CD8-positive, alpha-beta memory T cell (primary cell): Measurements from ENCODE around the gene OTUD6A. TPM values are rescaled to one million over a fixed set of nuclear protein-coding genes. Genes with fewer than 3 reads are reported as not detected.

Experiments used
- CTCF ChIA-PET: fragments of 350-600 bp; sonication (Branson Sonifier 250); formaldehyde crosslinking; loops from one replicate; lab custom pipeline; 2021; ENCODE audit warnings: antibody characterized with exemption; lab: Charles Lee
- POLR2A ChIA-PET: fragments of 350-600 bp; sonication (Branson Sonifier 250); formaldehyde crosslinking; loops from one replicate; lab custom pipeline; 2021; ENCODE audit warnings: antibody characterized with exemption; lab: Charles Lee
- DNase-seq, 5 donors: peaks; one replicate each; pipeline versions ENCODE4 v3.0.0 to v3.0.0-alpha.2; 2020 to 2022; ENCODE audit warnings: mixed read lengths in 1 of 5
- H3K27ac ChIP-seq: one replicate; pipeline ENCODE4 v1.7.0; 2013; ENCODE audit warnings: low read depth, mild to moderate bottlenecking, low read length, moderate library complexity
- H3K27me3 ChIP-seq: 2 replicates; pipeline ENCODE4 v1.7.0; 2013; ENCODE audit warnings: low read length, mild to moderate bottlenecking; ENCODE audit not compliant: insufficient read depth, poor library complexity, severe bottlenecking
- H3K36me3 ChIP-seq: 2 replicates; pipeline ENCODE4 v1.7.0; 2013; ENCODE audit warnings: mild to moderate bottlenecking, low read length, moderate library complexity; ENCODE audit not compliant: insufficient read depth
- H3K4me1 ChIP-seq: 2 replicates; pipeline ENCODE4 v1.7.0; 2013; ENCODE audit warnings: mild to moderate bottlenecking, low read length, moderate library complexity; ENCODE audit not compliant: insufficient read depth
- H3K4me3 ChIP-seq: 2 replicates; pipeline ENCODE4 v1.7.0; 2013; ENCODE audit warnings: mild to moderate bottlenecking, low read length
- H3K9me3 ChIP-seq: 2 replicates; pipeline ENCODE4 v1.7.0; 2013; ENCODE audit warnings: mild to moderate bottlenecking, low read length
- H3K27ac Mint-ChIP-seq, 8 donors: one replicate each; pipeline ENCODE4 v1.8.0; 2020 to 2021; ENCODE audit warnings: mixed read lengths in 8 of 8, mild to moderate bottlenecking in 6 of 8, inconsistent platforms in 3 of 8, moderate library complexity in 3 of 8
- H3K27me3 Mint-ChIP-seq, 2 donors: one replicate each; pipeline ENCODE4 v1.8.0; 2020 to 2021; ENCODE audit warnings: mixed read lengths in 2 of 2, mild to moderate bottlenecking in 1 of 2, moderate library complexity in 1 of 2
- H3K36me3 Mint-ChIP-seq, 3 donors: one replicate each; pipeline ENCODE4 v1.8.0; 2020 to 2021; ENCODE audit warnings: mixed read lengths in 3 of 3, inconsistent platforms in 1 of 3, mild to moderate bottlenecking in 1 of 3
- H3K4me1 Mint-ChIP-seq, 3 donors: one replicate each; pipeline ENCODE4 v1.8.0; 2020 to 2021; ENCODE audit warnings: mixed read lengths in 3 of 3, inconsistent platforms in 1 of 3, mild to moderate bottlenecking in 1 of 3
- H3K4me3 Mint-ChIP-seq, 7 donors: one replicate each; pipeline ENCODE4 v1.8.0; 2020 to 2021; ENCODE audit warnings: mixed read lengths in 7 of 7, mild to moderate bottlenecking in 6 of 7, moderate library complexity in 4 of 7, inconsistent platforms in 2 of 7
- H3K9me3 Mint-ChIP-seq, 5 donors: one replicate each; pipeline ENCODE4 v1.8.0; 2020 to 2022; ENCODE audit warnings: mixed read lengths in 5 of 5, mild to moderate bottlenecking in 3 of 5, moderate library complexity in 2 of 5, inconsistent platforms in 1 of 5
- polyA plus RNA-seq: library from polyadenylated mRNA; unstranded; fragments of 300-500 nt; fragmentation: Illumina TruSeq; gene quantifications from one replicate; pipeline ENCODE4 v1.2.3, GENCODE V29; 2021
- total RNA-seq, 2 experiments: library from RNA; stranded (reverse); gene quantifications; one replicate each; pipeline ENCODE4 v1.2.3, GENCODE V29; 2021

The OTUD6A gene
- total and polyA plus RNA-seq, 3 experiments from 2014 or later: not detected

GRCh38 chrX:70029863-70030262 is 32.4 kb upstream of the OTUD6A start:
- Mint-ChIP-seq H3K36me3 (no peaks in the 10 kb centered on the region), H3K27me3 (peaks cover 3 to 16% of the 10 kb centered on the region in 2 donors), H3K4me1 (peaks cover 18 to 34% (median 23%) of the 10 kb centered on the region in 3 donors), H3K9me3 (no peaks in the 10 kb centered on the region), H3K4me3 (no peak overlapping the region), H3K27ac (no peak overlapping the region)
- no peaks in the 10 kb centered on the region for H3K9me3 ChIP-seq
- CTCF ChIA-PET: interaction anchor here (1.1 kb wide), 1 partner anchor 402 kb away, joined by 3 read pairs; no protein-coding TSS in a partner anchor
- peaks cover 20% of the 10 kb centered on the region for H3K4me1 ChIP-seq
- H3K36me3 ChIP-seq: no peaks in the 10 kb centered on the region
- no peaks in the 10 kb centered on the region for H3K27me3 ChIP-seq
- H3K4me3 ChIP-seq: no peak overlapping the region
- no peak overlapping the region for H3K27ac ChIP-seq
- DNase-seq: no peak
- POLR2A ChIA-PET: no interaction called here

DNA sequence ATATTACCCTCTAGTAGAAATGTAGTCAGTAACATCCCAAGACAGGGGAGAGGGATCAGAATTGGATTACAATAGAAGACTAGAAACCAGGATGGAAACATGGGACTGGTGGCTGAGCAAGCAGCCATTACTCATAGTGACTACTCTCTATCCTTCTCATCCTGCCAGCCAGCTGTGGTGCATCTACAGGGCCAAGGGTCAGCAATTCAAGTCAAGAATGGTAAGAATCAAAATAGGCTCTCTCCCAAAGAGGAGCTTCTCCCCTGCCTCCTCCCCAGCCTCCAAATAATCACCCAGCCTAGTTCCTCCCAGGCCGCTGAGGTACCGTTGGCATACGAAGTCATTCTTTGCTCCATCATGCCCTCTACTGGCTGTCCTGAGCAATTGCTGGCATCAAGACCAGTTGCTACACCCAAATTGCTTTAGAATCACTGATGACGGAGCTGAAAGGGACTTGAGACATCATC is 31.9 kb upstream of the OTUD6A start:
- Mint-ChIP-seq H3K27me3 (peaks cover 3 to 17% of the 10 kb centered on the region in 2 donors), H3K27ac (peak overlapping the region in 2 of 8 donors; percentile 4 to 21), H3K4me1 (peaks cover 18 to 29% (median 23%) of the 10 kb centered on the region in 3 donors), H3K4me3 (peak overlapping the region in 1 of 7 donors; percentile 19), H3K9me3 (no peaks in the 10 kb centered on the region), H3K36me3 (no peaks in the 10 kb centered on the region)
- Histone ChIP-seq H3K4me3 (no peak overlapping the region), H3K27ac (no peak overlapping the region), H3K36me3 (no peaks in the 10 kb centered on the region), H3K4me1 (peaks cover 20% of the 10 kb centered on the region), H3K9me3 (no peaks in the 10 kb centered on the region), H3K27me3 (no peaks in the 10 kb centered on the region)
- POLR2A ChIA-PET: no interaction called here
- CTCF ChIA-PET: interaction anchor here (0.7 to 1.1 kb wide), 2 partner anchors 403 to 413 kb away, joined by 3 read pairs; no protein-coding TSS in a partner anchor
- DNase-seq: peak in 4 of 5 donors; percentile 3 to 33 (median 15)

DNA sequence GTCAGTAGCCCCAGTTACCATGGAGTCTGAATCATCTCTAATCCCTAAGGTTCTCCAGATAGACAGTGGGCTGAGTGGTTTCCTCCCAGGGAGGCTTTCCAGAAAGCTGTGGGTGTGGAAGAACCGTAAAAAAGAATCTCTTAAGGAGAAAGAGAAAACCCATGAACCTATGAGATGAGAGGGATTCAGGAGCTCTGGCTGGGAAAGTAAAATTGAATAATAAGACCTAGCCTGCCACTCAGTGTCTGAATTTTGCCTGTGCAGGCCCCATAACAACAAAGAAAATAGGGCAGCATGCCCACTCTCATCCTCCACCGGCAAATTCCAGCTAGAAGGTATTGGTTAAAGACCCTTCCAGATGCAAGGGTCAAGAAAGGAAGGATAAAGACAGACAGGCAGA is 29.5 kb upstream of the OTUD6A start:
- no peaks in the 10 kb centered on the region for H3K27me3 ChIP-seq
- ChIA-PET CTCF (no interaction called here), POLR2A (no interaction called here)
- H3K27me3 Mint-ChIP-seq: peaks cover 3 to 11% of the 10 kb centered on the region in 2 donors
- H3K4me3 Mint-ChIP-seq: no peak overlapping the region
- H3K9me3 Mint-ChIP-seq: no peaks in the 10 kb centered on the region
- no peak overlapping the region for H3K4me3 ChIP-seq
- H3K27ac ChIP-seq: no peak overlapping the region
- H3K36me3 ChIP-seq: no peaks in the 10 kb centered on the region
- no peak overlapping the region for H3K27ac Mint-ChIP-seq
- H3K9me3 ChIP-seq: no peaks in the 10 kb centered on the region
- peaks cover 11% of the 10 kb centered on the region for H3K4me1 ChIP-seq
- DNase-seq: no peak
- no peaks in the 10 kb centered on the region for H3K36me3 Mint-ChIP-seq
- peaks cover 2 to 13% (median 6%) of the 10 kb centered on the region in 3 donors for H3K4me1 Mint-ChIP-seq

- Mint-ChIP-seq H3K4me1 (peaks cover 2 to 13% (median 6%) of the 10 kb centered on the region in 3 donors), H3K27me3 (peaks cover 3 to 11% of the 10 kb centered on the region in 2 donors), H3K36me3 (no peaks in the 10 kb centered on the region), H3K9me3 (no peaks in the 10 kb centered on the region), H3K4me3 (peak overlapping the region in 1 of 7 donors; percentile 57), H3K27ac (peak overlapping the region in 1 of 8 donors; percentile 12)
- DNase-seq: no peak
- no peak overlapping the region for H3K4me3 ChIP-seq
- peaks cover 11% of the 10 kb centered on the region for H3K4me1 ChIP-seq
- H3K9me3 ChIP-seq: no peaks in the 10 kb centered on the region
- no peak overlapping the region for H3K27ac ChIP-seq
- no peaks in the 10 kb centered on the region for H3K27me3 ChIP-seq
- ChIA-PET CTCF (no interaction called here), POLR2A (no interaction called here)
- H3K36me3 ChIP-seq: no peaks in the 10 kb centered on the region
These were observed 28.8 kb upstream of the OTUD6A start for GRCh38 chrX:70033348-70034051.

DNA sequence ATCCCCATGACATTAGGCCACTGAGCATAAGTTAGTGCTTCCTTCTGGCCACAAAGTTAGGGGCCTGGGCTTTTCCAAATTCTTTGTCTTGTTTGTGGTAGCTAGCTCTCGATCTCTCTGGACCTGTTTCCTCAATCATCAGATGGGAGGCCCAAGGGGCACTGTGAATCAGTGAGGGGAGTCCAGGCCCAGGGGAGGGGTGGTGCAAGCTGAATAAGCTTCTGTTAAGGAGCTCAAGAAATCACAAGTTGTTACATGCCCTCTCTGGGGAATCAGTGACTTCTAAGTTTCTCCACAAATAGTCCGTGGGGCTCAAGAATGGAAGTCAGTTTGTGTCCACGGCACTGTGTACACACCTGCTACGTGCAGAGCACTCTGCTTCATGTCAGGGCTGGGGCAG is 27.6 kb upstream of the OTUD6A start:
- no peaks in the 10 kb centered on the region for H3K36me3 Mint-ChIP-seq

DNA sequence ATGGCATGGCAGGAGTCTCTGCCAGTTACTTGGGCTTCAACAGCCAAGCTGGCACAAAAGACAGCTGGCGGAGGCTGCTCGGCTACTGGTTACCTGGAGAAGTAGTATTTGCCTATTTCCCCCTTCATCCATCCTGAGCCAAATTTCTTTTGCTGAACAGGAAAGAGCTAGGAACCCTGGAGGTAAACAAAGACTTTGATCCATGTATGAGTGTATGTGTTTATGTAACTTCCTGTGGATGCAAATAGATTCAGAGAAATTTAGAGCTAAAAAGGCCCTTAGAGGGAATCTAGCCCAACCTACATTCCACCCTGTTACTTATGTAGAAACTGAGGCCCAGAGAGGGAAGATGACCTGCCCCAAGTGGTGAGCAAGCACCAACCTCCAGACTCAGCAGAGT is 23.7 kb upstream of the OTUD6A start:
- H3K4me3 ChIP-seq: no peak overlapping the region
- no peaks in the 10 kb centered on the region for H3K27me3 ChIP-seq
- Mint-ChIP-seq H3K4me1 (no peaks in the 10 kb centered on the region), H3K27me3 (peaks cover 0 to 6% of the 10 kb centered on the region in 2 donors), H3K4me3 (no peak overlapping the region), H3K9me3 (no peaks in the 10 kb centered on the region), H3K36me3 (no peaks in the 10 kb centered on the region), H3K27ac (no peak overlapping the region)
- CTCF ChIA-PET: no interaction called here
- POLR2A ChIA-PET: no interaction called here
- DNase-seq: no peak
- no peaks in the 10 kb centered on the region for H3K36me3 ChIP-seq
- no peaks in the 10 kb centered on the region for H3K9me3 ChIP-seq
- no peak overlapping the region for H3K27ac ChIP-seq
- no peaks in the 10 kb centered on the region for H3K4me1 ChIP-seq

More for the DNA sequence above, 27.6 kb upstream of the OTUD6A start:
- Mint-ChIP-seq H3K4me3 (no peak overlapping the region), H3K27ac (peak overlapping the region in 3 of 8 donors; percentile 17 to 51 (median 39)), H3K4me1 (peaks cover 2 to 13% (median 6%) of the 10 kb centered on the region in 3 donors), H3K9me3 (no peaks in the 10 kb centered on the region), H3K27me3 (peaks cover 3 to 11% of the 10 kb centered on the region in 2 donors)
- ChIA-PET CTCF (no interaction called here), POLR2A (no interaction called here)
- DNase-seq: no peak
- Histone ChIP-seq H3K9me3 (no peaks in the 10 kb centered on the region), H3K4me1 (peaks cover 11% of the 10 kb centered on the region), H3K4me3 (no peak overlapping the region), H3K27me3 (no peaks in the 10 kb centered on the region), H3K36me3 (no peaks in the 10 kb centered on the region), H3K27ac (no peak overlapping the region)

DNA sequence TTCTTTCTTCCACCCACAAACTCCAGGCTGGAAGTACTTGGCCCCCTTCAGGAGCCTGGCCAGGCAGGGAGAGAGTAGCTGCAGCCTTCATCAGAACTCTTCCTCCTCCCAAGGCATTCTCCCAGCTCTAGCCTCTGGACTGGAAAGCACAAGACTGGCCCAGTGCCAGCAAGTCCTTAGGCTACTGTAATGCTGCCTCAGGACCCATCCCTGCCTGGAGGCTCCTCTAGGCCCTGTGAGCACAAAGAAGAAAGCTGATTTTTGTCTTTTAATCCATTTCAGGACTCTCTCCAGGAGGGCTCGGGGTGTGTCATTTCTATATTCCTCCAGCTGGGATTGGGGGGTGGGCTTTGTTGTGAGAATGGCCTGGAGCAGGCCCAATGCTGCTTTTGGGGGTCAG is 23.3 kb upstream of the OTUD6A start:
- Mint-ChIP-seq H3K4me1 (no peaks in the 10 kb centered on the region), H3K36me3 (no peaks in the 10 kb centered on the region), H3K27ac (no peak overlapping the region), H3K9me3 (no peaks in the 10 kb centered on the region), H3K4me3 (no peak overlapping the region), H3K27me3 (peaks cover 0 to 4% of the 10 kb centered on the region in 2 donors)
- Histone ChIP-seq H3K27ac (no peak overlapping the region), H3K36me3 (no peaks in the 10 kb centered on the region), H3K9me3 (no peaks in the 10 kb centered on the region), H3K4me3 (no peak overlapping the region), H3K27me3 (no peaks in the 10 kb centered on the region), H3K4me1 (no peaks in the 10 kb centered on the region)
- CTCF ChIA-PET: interaction anchor here (0.7 kb wide), 1 partner anchor 37 kb away, joined by 3 read pairs; no protein-coding TSS in a partner anchor
- DNase-seq: no peak
- POLR2A ChIA-PET: no interaction called here

GRCh38 chrX:70039758-70040157 is 22.5 kb upstream of the OTUD6A start:
- Histone ChIP-seq H3K27me3 (no peaks in the 10 kb centered on the region), H3K27ac (no peak overlapping the region), H3K36me3 (no peaks in the 10 kb centered on the region), H3K4me3 (no peak overlapping the region), H3K4me1 (no peaks in the 10 kb centered on the region), H3K9me3 (no peaks in the 10 kb centered on the region)
- Mint-ChIP-seq H3K4me1 (no peaks in the 10 kb centered on the region), H3K36me3 (no peaks in the 10 kb centered on the region), H3K27me3 (peaks cover 0 to 3% of the 10 kb centered on the region in 2 donors), H3K27ac (no peak overlapping the region), H3K4me3 (no peak overlapping the region), H3K9me3 (no peaks in the 10 kb centered on the region)
- POLR2A ChIA-PET: no interaction called here
- CTCF ChIA-PET: interaction anchor here (0.7 kb wide), 1 partner anchor 37 kb away, joined by 3 read pairs; no protein-coding TSS in a partner anchor
- DNase-seq: no peak
